SIG-M5 (cell line): ENCODE measurements around the gene VSIG8.

Experiments used
- DNase-seq: peaks from one replicate; lab custom pipeline; 2025; lab: John Stamatoyannopoulos, UW

The VSIG8 gene

DNA sequence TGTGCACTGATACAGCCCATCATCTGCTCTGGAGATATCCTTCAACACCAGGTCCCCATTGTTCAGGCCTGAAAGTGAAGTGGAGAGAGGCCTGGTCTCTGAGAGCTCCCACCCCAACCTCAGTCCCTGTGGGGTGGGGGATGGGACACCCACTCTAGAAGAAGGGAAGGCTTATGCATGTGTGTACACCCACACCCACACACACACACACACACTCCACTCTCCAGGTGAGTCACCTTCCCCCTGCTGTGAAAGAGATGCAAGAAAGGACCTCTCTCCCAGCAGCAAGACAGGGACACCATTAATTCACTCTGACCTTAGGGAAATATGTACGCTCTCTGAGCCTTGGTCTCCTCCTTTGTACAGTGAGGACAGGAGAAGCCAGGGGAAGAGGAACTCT, 5.9 kb downstream of the VSIG8 start:
- DNase-seq, result no peak

GRCh38 chr1:159855709-159856108, 6.7 kb downstream of the VSIG8 start:
- DNase-seq, result no peak

DNA sequence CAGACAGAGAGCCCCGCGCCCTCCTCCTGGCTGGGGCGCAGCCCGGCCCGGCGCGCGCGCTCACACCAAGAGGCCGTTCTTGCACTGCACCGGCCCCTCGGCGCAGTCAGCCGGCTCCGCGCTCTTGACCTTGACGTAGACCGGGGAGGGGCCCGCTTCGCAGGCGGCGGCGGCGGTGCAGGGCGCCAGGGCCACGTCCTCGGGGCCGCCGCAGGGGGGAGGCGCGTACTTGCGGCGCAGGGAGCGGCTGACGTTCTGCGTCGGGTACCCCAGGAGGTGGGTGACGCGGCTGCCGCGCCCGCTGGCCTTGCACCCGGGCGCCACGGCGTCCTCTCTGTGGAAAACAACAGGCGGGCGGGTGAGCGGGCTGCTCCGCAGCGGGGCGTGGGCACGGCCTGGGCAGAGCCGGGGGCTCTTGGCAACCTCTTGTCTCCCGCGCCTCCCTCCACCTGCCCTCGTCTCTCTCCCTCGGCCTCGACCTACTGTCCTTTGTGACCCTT, 7.7 kb downstream of the VSIG8 start:
- DNase-seq, result peak; percentile 17

- DNase-seq, result no peak
These were observed 8.3 kb downstream of the VSIG8 start for GRCh38 chr1:159854116-159854692.

- no peak for DNase-seq
These were observed 8.9 kb downstream of the VSIG8 start for GRCh38 chr1:159853417-159854115.

DNA sequence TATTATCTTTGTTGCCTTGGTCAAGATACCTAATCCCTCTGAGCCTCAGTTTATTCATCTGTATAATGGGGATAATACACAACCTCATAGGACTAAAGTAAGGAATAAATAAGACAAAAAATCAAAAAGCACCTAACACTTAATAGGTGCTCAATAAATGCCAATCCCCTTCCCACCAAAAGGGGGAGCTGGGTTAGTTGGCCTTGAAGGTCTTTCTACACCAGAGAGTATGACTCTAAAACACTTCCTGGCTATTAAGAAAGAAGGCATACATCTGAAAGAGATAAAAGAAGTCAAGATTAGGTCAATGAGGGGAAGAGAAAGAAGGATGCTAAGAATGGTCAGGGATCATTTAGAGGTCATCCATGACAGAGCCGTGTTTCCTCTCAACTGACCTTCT, 11.1 kb downstream of the VSIG8 start:
- DNase-seq, result no peak

DNA sequence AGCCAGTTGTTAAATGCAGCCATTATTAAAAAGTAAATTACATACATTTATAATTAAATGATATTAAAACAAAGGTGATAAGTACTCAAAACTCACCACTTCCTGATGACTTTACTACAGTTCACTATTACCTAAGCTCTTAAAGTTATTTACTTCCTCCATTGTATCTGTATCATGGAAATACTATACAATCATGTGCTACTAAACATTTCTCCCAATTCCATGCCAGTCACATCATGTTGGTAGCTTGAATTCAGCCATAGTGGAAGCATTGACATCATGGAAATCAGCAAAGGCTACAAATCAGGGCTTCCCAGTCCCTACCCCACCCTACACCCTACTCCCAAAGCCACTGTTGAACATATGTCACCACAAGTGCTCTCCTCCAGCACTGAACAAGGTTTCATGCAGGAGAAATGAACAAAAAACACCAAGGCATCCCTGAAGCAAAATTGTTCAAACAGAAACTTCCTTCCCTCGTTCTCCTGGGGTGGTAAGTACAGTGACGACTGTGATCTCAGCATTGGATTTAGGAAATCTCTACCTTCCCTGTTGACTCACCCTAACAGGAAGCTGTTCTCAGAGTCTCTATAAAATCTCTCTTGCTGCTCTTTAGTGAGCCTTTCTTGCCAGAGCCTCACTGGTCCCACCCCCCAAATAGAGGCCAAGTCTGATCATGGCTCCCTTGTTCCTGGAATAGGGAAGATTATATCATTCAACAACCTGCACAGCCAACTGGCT, 12.7 kb downstream of the VSIG8 start:
- no peak for DNase-seq

DNA sequence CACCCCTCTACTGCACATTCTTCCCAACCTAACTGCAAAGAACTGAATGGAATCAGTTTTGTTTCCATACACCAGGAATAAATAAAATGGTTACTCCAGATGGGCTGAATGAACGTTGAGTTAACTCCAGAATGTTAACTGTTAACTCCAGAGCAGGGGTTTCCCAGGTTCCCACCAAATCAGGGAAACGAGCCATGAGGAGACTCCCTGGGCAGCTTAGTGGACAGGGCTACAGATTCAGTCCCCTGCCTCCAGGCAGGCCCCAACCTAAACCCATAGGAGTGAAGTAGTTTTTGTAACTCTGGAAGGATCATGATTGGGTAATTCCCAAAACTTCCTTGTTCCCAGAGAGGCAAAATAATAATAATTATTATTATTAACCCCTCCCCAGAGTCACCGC, 14.1 kb downstream of the VSIG8 start:
- DNase-seq, result no peak

GRCh38 chr1:159847231-159847630, 15.2 kb downstream of the VSIG8 start:
- DNase-seq, result no peak

DNA sequence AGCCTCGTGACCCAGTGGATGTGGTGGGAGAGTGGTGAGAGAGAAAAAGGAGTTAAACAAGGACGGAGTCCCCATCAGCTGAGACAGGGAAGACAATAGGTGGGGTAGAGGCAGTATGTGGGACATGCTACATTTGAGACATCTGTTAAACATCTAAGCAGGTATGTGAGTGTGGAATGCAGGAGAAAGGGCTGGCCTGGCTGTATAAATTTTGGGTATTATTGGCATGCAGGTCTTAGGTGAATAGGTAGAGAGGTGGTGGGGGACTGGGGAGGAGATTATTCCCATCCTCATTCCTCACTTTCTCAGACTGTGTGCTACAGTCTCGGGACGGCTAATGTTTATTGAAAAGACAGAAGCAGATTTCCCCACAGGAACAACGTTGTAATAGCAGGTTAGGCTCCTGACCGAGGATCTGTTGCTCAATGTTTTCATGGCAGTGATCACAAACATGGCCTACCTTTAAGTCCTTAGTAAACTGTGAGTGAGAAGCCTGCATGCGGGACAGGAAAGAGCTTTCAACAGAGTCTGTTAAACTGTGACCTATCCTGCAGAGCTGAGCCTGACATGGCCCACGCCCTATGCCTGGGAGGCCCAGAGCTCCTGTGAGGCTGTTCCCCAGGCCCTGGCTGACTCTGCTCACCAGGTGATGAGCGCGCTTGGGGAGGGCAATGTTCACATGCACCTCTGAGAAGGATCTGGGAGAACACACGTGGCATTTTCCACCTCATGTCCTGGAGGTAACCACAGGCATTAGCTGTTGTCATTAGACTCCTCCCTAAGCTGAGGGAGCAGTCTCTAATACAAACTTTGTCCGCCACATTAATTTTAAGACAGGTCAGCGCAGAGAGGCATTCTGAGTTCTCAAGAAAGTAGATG, 16.5 kb downstream of the VSIG8 start:
- DNase-seq, result no peak

GRCh38 chr1:159843459-159843858, 19.0 kb downstream of the VSIG8 start:
- DNase-seq, result no peak

DNA sequence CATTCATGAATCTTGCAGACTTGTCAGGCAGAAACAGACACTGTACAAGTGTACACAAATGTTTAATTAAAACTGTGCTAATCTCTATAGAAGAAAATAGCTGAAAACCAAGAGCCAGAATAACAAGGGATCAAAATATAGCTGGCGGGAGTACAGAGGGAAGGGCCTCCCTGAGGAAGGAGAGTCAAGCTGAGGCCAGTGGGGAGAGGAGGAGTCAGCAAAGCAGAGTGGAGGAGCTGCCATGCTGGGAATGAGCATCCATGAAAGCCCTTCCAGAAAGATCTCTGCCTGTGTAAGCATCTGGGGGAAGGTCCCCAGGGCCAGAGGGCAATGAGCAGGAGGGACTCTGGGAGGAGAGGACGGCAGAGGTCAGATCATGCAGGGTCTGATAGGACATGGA, 20.7 kb downstream of the VSIG8 start:
- no peak for DNase-seq

DNA sequence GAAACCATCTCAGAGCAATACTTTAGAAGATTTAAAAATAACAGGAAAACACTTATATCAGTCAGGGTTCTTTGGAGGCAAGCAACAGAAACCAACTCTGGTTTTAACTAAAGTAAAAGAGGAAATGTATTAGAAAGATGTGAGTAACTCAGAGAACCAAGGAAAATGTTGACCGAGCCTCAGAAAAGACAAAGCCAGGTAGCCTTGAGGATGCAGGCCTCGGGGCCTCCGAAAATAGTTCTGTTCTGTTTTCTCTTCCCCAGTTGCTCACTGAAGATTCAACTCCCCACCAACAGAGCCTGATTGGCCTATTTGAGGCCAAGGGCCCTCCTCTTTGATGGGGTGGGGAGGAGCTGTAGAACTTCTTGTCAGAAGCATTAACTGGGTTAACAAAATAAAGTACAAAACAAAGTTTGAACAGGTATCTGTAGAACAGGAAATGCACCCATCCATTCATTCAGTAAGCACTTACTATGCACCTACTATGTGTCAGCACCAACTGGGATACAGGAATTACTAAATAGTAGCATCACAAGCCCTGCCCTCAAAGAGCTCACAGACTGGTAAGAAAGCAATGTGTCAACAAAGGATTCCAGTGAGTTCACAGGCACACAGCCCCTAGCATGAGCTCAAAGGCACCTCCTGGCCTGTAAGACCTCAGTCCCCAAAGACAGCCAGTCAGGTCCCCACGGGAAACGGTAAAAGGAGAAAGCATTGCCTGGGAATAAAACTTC, 23.2 kb downstream of the VSIG8 start:
- DNase-seq, result no peak

DNA sequence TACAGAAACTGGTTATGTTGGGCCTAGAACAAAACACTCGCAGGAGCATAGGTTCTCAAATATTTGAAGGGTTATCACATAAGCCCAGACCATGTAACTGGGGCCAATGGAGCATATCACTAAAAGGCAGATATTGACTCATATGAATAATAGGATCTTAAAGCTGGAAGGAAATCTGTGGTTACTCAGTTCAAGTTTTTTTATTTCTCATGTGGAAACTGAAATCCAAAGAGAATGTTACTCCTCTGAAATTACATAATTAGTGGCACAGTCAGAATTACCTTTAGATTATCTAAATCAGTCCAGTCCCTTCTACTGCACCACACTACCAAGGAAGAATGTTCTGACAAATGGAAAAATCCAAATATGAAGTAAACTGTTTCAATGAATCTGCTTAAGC, 23.7 kb downstream of the VSIG8 start:
- DNase-seq, result no peak

DNA sequence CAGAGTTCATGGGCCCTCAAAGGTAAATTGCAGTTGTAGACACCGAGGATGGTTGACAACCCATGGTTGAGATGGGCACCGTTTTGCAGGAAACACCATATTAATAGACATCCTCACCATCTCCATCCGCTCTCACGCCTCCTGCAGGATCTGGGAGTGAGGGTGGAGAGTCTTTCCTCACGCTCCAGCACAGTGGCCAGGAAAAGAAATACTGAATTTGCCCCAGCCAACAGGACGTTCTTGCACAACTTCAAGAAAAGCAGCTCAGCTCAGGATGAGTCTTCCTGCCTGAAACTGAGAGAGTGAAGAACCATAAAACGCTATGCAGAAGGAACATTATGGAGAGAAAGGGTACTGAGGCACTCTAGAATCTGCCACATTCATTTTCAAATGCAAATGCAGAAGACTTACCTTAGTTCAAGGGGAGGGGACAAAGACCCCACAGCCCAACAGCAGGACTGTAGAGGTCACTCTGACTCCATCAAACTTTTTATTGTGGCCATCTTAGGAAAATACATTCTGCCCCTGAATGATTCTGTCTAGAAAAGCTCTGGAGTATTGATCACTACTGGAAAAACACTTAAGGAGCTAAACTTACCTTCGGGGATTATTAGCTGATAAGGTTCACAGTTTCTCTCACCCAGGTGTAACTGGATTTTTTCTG, 26.5 kb downstream of the VSIG8 start:
- DNase-seq, result no peak

DNA sequence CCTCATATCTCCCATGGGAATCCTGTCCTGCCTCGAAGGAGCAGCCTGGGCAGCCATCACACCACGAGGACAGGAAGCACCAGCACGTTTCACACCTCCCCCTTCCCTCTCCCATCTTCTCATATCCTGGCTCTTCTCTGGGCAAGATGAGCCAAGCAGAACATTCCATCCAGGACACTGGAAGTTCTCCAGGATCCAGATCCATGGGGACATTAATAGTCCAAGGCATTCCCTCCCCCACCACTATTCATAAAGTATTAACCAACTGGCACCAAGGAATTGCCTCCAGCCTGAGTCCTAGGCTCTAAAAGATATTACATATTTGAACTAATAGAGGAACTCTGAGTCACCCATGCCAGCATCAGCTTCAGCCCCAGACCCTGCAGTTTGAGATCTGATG, 27.1 kb downstream of the VSIG8 start:
- no peak for DNase-seq

DNA sequence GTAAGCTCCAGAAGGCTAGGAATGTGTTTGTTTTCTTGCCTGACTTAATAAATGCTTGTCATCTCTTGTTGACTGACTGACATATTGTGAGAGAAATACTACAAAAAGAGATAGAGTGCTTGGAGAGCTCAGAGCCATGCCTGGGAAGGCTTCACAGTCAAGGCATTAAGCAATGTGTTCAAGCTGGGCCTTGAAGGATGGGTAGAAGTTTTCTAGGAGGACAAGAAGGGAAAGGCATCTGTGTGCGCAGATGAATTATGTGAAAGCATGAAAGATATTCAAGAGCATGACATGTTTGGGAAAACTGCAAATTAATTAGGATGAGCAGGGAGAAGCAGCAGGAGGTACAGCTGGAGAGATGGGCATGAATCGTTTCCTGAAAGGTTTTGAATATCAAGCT, 30.1 kb downstream of the VSIG8 start:
- no peak for DNase-seq

GRCh38 chr1:159831412-159832141, 30.9 kb downstream of the VSIG8 start:
- DNase-seq, result no peak

DNA sequence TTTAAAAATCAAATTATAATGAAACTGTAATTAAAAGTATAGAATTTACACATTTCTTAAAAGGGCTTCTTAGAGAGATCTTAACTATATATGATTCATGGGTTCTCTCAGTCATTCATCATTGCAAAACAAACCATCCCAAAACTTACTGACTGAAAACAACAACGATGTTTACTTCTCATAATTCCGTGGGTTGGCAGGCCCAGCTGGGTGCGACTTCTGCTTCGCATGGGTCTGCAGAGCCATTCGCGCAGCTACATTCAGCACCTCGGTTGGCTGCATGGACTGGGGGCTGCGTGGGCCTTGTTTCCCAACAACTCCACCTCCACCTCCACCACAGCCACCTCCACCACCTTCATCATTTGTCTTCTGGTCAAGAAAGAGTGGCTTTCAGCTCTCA, 31.7 kb downstream of the VSIG8 start:
- DNase-seq, result no peak

DNA sequence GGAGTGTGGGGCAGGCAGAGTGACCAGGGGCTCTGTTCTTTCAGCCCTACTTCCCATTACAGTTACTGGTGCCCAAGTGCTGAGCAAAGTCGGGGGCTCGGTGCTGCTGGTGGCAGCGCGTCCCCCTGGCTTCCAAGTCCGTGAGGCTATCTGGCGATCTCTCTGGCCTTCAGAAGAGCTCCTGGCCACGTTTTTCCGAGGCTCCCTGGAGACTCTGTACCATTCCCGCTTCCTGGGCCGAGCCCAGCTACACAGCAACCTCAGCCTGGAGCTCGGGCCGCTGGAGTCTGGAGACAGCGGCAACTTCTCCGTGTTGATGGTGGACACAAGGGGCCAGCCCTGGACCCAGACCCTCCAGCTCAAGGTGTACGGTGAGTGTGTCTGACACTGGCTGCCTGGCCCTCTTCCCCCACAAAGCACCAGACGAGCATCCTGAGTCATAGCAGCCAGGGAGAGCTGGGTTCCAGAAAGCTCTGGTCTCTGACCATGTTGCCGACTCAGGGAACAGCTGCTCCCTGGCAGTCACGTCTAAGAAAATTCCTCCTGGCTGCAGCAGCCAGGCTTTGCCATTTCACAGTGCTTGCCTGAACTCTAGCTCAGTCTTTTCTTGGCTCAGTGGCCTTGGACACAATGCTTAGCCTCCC, 32.5 kb downstream of the VSIG8 start:
- DNase-seq, result no peak
